Measurements from ENCODE around the gene FMNL2. TPM values are rescaled to one million over a fixed set of nuclear protein-coding genes. Genes with fewer than 3 reads are reported as not detected.
A peak's percentile ranks its signal among the peaks of the same experiment; 100 is the strongest.
"Not testable (repeated sequence)": the region's sequence is repeated elsewhere in the genome, so short reads cannot be mapped to it uniquely, and the experiment has no call there.

FMNL2 gene
- polyA plus RNA-seq, 3 donors, result 86.0 to 102 (median 99.9) TPM

DNA sequence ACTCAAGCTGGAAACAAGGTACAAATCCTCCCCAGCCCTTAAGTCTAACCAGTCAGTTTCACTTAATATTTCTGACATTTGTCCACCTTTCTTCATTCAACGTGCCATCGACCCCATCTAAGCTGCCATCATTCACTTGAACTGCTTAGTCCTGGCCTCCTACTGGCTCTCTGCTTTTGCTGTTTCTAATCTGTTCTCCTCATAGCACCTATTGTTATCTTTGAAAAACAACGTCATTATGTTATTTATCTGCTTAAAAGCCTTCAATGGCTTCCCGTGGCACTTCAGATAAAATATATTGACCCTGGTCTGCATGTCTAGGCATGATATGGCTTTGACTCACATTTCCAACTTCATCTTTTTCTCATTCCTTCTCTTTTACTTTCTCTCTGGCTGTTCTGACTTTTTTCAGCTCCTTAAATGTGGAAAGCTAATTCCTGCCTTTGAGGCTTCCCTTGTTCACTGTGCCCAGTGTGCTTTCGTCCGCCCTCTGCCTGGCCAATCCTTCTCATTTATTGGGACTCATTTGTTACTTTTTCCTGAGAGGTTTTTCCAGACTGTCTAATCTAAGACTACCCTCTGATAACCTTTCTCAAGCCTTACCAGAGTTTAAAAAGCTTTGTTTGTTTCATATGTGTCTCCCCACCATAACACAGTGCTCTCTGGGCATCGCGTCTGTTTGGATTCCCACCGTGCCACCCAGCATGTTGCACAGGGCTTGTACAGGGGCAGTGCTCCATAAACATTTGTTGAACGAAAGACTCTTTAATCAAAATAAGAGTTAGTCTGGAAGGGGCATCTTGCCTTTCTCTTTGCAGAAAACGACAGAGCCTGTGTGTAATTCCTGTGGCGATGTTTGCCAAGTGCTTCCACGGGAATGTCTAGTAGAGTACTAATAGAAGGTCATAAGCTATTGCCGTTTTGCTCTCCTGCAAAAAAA lies 183.9 kb downstream of the FMNL2 start:
- no peak for DNase-seq

DNA sequence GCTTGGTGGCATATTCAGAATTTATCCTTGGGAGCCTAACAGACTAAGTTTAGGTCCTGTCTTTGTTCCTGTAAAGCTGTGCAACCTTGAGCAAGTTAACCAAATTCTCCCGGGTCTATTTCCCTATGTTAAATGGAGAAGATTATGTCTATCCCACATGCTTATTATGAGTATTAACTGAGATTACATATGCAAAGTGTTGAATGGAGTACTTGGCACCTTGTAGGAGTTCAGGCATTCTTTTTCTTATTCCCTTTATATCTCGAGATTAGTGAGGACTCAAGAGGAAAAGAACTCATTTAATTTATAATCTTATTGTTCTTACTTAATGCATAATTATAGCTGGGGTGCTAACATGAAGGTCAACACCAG lies 184.6 kb downstream of the FMNL2 start:
- DNase-seq, result no peak

DNA sequence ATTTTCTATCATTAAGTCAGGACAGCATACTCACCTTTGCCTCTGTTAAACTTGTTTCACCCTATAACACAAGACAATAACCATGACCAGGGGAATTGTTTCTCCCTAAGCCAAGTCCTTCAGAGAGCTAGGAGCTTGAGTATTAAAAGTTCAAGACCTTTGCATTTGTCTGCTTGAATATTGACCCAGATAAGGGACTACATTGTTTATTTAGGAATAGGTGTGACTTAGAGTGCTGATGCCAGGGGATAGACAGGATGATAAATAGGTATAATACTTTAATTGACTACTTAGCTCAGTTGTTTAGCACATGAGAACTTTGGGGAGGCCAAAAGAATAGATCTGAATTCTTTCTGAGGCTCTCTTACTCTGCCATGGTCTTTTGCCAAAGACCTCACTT lies 185.8 kb downstream of the FMNL2 start:
- DNase-seq, result no peak

DNA sequence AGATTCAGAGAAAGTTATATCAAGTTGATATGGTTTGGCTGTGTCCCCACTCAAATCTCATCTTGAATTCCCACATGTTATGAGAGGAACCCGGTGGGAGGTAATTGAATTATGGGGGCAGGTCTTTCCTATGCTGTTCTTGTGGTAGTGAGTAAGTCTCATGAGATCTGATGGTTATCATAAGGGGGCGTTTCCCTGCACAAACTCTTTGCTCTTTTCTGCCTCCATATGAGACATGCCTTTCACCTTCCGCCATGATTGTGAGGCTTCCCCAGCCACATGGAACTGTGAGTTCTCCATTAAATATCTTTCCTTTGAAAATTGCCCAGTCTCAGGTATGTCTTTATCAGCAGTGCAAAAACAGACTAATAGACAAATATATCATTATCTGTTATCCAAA lies 187.5 kb downstream of the FMNL2 start:
- not testable (repeated sequence) for DNase-seq

DNA sequence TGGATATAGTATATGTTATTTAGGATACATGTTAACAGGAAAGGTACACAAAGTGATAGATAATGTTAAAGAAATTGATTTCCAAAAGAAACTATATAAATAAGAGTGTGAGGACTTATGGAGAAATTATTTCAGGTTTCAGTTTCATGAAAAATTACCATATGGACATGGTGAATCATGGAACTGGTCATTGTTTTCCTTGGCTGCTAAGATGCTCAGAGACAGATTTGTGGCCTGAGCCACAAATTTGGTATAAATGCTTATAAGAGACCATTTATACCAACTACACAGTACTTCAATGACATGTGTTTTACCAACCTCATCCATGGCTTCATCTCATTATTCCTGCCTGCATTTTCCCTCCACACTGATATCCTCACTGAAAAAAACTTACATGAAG lies 188.1 kb downstream of the FMNL2 start:
- no peak for DNase-seq

DNA sequence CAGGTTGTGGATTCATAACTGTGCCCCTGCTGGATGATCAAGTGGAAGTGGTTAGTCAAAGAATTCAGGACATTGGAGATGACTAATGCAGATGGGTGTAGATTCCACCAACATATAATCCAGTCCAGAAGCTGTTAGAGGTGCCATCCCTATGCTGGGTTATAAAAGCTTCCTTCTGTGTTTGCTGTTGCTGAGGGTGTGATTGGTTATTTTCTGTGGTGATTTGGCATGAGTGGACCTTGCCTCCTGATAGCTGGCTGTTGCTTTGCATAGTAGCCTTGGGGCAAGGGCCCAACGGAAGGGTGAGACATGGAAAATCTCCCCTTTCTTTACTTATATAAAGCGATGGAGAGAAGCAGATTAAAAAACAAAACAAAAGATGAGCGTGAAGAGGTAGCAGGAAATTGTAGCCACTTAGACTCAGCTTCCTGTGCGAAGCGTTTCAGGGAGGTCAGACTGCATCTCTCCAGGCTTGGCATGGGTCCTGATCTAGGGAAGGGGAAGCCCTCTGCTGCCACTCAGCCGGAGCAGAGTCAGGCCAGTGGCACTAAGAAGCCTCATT lies 190.4 kb downstream of the FMNL2 start:
- no peak for DNase-seq

DNA sequence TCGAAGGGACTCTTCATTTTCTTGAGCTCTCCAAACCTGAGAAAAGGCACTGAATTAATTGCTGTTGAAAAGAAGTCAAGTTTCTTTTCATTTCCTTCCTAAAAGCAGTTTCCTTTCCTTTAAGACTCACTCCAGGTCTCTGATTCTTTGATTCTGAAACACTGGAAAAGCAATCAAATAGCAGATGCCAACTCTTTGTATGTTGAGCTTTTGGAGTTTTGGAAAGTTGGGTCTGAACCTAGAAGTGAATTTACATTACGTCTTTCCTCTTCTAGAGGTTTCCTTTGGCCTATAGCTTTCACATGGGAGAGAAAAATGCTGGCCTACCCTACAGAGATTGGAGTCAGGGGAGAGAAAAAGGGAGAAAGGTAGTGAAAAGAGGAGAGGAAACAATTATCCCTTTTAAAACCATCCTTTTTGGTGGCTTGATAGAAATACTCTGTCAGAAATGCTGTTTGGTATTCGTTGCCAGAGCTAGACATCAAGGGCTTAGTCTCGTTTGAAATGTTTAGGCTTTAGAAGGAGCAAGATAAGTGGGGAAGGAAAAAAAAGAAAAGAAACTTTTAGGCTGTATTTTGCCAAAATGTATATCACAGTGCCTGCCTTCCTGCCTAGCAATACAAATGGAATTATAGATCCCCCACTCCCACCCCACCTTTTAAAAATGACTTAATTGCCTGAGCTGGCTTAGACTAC lies 194.6 kb downstream of the FMNL2 start:
- DNase-seq, result no peak

DNA sequence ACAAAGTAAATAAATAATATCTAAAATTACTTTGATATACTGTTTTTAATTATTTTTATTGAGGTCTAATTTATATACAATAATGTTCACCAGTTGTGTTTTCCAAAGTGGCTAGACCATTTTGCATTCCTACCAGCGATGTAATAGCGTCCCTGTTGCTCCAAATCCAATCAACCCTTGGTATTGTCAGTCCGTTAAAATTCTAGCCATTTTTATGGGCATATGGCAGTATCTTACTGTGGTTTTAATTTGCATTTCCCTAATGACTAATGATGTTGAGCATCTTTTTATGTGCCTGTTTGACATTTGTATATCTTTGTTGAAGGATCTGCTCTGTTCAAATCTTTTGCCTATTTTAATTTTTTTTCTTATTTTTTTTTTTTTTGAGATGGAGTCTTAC lies 197.3 kb downstream of the FMNL2 start:
- no peak for DNase-seq

DNA sequence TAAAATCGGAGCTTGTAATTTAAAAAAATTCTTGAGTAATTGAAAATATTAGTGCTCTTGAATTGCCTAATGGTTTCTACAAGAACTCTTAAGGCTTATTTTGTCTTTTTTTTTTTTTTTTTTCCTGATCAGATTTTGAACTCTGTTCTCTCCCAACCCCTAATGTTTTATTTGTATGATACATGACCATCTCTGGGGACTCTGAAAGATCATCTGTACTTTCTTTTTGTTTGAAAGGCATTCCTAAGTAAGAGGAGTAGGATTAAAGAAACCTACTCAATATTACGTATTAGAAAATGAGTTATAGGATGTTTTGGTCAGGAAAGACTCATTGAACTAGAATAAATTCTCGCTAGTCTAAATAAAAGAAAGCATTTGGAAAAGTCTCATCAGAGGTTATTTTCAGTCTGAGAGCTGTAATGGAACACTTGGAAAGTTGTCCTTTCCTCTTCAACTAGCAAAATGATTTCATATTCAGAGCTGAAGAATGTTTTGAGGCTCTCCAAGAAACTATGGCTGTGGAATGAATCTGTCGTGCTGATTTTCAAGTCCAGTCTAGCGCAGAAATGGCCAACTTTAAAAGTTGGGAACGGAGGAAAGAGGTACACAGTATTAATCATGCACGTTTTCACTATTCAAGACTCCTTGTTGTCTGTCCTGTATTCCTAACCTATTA lies 199.6 kb downstream of the FMNL2 start:
- DNase-seq, result no peak

DNA sequence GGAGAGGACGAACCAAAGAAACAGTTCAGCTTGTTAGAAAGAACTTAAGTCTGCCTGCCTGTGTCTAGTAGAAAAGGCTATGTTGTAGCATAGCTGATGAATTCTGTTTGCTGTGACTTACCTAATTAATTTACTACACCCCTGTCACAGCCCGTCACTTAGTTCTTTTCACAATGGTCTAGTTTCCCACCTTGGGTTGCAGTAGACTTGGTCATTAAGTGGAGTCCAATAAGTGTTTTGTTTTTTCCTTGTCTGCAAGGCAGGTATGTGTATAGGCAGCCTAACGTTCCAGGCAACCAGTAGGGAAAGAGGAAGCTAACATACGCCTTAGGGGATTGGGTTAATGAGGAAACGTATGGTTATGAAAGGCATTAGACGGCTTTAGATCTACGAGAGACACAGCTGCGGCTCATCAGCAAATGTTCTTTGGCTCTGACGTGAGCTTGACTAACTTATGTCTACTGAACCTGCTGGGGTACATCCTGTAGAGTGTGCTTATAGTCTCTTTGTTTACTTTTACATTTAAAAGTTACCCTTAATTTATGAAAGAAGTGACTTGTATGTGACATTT lies 202.2 kb downstream of the FMNL2 start:
- DNase-seq, result peak; percentile 38

DNA sequence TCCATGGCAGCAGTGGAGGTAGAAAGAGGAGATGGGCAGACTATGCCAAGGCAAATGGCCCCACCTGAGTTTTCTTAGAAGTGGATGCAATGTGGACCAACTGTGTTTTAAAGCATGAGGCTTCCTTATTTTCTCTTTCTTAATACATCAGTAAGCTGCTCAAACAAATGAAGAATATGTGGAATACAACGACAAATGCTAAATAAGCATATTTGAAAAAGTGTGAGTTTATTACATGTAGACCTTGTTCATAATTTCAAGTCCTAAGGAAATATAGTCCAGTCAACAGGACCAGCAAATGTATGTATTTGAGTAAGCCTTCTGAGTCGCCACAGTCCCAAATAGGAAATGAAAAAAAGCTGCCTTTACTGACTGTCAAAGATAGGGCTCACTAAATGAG lies 204.4 kb downstream of the FMNL2 start:
- no peak for DNase-seq

DNA sequence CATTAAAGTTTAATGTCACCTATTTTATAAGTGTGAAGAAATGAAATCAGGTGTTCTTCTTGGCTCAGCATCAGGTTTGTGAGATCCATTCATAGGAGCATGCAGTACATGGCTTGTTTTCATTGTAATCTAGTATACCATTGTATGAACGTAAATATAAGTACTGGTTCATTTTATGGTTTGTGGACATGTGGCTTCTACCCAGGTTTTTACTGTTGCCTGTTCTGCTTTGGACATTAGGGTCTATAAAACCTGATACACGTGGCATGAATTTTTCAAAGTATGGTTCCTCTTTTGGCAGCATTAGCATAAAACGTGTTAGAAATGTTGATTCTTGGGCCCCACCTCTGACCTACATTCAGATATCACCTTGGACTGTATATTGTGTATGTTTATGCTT lies 206.7 kb downstream of the FMNL2 start:
- DNase-seq, result no peak

DNA sequence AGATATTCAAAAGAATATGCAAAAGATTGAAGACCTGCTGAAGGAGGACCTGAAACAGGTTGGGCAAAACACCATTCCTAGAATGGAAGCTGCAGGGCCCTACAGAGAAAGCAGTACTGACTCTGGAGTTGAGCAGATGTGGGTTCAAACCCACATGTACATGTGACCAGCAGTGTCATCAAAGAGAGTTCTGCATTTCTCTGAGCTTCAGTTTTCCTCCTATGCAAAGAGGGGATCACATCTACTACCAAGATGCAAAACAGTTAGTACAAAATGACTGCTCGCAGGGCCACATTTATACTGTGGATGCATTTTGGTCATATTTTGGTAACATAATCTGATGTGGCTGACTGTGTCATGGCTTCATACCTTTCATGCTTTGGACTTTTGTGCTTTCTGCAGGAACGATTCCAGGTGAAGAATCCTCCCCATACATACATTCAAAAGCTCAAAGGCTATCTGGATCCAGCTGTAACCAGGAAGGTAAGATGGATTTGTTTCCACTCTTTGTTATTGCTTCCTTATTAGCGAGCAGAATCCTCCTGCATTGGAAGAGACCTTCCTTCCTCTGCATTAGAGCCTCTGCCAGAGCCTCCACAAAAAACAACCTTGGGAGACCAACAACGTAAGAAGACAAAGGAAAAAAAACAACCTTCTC lies 207.5 kb downstream of the FMNL2 start:
- DNase-seq, result no peak

DNA sequence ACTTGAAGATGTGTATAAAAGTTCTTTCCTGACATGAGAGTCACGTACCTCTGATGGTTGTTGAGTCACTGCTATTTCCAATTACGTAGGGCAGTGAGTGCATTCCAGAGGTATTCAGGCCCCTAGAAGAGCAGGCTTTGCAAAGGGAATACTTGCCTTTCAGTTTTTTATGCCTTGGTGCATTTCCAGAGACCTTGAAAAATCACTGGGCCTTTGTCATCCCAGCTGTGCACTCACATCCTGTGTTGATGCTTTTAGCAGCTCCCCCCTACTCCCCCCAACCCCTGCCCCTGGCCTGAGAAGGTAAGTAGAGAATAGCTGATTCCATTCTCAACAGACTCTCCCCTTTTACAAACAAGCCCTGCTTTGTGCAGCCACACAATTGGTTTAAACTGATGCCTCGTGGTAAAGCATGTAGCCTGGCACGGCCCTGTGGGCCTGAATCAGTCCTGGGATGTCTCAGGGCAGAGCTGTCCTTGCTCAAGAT lies 208.1 kb downstream of the FMNL2 start:
- peak; percentile 65 for DNase-seq

DNA sequence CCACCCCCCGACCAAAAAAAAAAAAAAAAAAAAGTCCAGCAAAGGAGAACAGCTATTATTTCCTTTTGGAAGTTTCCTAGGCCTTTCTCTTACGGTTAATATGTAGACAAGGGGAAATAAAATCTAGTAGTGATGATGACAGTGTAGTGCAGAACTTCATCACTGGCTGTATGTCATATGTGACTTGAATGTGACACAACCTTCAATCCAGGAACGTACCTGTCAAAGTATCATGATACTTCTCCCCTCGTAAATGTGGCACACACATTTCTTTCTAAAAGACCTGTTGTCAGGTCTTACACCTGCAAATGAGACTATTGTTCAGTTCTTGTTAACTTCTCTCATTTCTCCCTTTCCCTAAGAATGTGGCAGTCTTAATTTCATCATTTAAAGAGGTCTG lies 208.7 kb downstream of the FMNL2 start:
- no peak for DNase-seq

DNA sequence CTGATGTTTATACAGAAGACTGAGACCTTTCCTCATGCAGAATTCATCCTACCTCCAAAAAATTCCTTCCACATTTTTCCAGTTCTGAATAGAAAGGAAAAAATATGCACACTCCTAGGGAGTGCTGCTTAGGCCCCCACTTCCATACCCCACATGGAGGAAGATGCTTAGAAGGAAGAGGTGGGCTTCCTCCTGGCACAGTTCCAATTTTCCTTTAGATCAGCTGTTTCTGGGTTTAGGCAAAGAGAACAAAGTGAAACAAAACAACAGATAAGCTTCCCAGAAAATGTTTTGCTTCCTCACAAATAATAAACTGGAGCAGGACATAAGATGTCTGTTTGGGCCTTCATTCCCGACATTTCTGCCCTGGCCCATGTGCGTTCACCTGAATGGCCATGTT lies 209.7 kb downstream of the FMNL2 start:
- no peak for DNase-seq

DNA sequence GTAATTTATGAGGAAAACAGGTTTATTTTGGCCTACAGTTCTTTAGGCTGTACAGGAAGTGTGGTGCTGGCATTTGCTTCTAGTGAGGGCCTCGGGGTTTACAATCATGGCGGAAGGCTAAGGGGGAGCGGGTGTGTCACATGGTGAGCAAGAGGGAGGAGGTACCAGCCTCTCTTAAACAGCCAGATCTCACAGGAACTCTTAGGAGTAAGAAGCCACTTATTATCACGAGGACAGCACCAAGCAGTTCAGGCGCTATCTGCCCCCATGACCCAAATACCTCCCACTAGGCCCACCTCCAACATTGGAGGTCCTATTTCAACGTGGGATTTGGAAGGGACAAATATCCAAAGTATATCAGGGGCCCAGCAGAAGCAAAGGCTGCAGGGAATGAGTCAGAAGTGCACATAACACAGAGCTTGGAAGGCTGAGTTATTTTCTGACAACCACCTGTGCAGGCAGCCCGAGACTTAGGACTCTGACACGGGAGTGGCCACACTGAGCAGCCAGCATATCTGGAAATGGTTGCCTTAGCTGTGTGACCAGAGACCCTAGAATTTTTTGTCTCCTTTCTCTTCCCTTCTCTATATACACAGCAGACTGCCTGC lies 211.4 kb downstream of the FMNL2 start:
- no peak for DNase-seq

DNA sequence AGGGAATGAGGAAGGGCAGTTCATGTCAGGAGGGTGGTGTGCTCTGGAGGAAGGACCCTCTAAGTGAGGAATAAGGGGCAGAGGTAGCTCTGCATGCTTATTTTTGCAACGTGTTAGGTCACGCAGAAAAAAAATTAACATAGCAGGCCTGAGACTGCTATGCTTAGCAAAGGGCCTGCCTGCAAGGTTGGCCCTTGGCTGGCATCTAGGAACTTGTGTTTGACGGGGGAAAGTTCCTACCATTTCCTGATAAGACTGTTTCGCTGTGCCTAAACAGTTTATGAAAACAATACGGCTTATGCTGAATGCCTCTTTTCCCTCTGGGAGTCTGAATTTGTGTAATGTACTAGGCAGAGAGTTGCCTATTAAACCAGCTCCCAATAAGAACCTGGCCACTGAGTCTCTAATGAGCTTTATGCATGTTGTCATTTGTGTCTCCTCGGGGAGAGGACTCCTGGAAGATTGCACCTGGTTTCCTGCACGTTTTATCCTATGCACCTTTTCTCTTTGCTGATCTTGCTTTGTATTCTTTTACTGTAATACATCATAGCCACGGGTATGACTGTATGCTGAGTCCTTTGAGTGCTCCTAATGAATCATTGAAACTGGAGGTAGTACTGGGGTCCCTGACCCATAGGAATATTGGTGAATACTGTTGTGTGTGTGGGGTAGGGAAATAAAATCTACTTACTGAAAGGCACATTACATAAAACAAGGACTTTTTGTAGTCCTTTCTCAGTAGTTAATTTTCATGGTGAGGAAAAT lies 213.3 kb downstream of the FMNL2 start:
- DNase-seq, result no peak

DNA sequence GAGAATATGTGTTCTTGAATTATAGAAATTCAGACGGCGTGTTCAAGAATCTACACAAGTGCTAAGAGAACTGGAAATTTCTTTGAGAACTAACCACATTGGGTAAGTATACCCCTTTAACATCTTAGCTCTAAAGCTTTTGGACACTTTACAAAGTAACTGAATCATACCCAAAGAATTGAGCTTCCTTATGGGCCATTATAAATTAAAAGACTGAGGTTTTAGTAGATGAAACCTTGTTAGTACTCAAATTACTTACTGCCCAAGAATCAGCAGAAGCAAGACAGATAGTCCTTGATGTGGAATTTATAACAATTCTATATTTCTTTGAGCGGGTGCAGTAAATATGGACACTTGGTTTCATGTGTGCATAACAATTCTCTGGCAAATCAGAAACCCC lies 214.0 kb downstream of the FMNL2 start:
- DNase-seq, result no peak

DNA sequence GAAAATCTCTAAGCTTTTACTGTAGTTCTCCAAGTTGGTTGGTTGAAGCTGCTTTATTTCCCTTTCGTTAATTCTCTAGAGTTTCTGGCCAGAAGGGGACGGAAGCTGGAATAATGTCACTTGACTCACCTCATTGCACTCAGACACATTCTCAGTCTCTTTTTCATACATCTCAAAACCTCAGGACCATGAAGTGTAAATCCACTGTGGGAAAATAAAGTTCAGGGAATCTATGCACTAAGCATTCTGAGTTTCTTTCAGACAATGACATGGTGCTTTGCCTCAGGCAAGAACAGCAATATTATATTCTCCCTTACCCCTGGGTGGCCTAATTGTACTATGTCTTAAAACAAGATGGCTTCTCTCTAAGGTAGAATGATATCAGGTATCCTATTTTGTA lies 214.4 kb downstream of the FMNL2 start:
- no peak for DNase-seq

Data from renal pelvis (tissue), 4 donors.